Measurements from ENCODE around the gene HTR6. TPM values are rescaled to one million over a fixed set of nuclear protein-coding genes. Genes with fewer than 3 reads are reported as not detected.
"Not testable (repeated sequence)": the region's sequence is repeated elsewhere in the genome, so short reads cannot be mapped to it uniquely, and the experiment has no call there.

Gene HTR6
- total and polyA plus RNA-seq, 3 donors from 2014 or later = 0.21 to 0.68 (median 0.55) TPM

DNA sequence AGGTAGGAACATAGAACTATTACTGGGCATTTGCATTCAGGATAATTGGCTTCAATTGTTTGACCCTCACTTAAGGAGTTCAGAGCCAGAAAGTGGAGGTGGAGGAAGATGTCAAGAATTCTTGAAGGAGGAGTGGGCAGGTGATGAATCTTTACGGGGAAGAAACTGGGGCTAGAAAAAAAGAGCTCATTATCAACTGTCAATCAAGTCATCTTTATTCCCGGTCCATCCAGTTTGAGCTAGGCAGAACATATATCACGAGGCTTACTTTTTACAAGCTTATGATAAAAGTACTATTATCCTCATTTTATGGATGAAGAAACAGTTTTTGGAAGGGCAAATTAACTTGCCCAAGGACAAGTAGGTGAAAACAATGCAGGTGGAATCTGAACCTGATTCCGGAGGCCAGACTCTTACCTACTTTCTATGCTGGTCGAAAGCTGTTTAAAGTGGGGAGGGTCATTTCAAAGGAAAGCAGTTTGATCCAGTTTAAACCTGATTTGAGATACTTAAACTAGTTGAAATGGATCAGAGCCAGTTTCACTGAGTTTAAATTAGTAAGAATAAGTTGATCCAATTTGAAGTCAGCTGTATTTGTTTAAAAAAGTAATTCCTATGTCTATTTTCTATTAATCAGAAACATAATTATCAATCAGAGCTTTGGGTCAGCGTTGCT, 33.8 kb upstream of the HTR6 start:
- intact Hi-C loops (cut with DNase I; ENCODE audit: low total_unique reads) = no loop called here
- no peak overlapping the region for H3K27ac ChIP-seq
- no peaks in the 10 kb centered on the region for H3K9me3 ChIP-seq
- no peaks in the 10 kb centered on the region for H3K36me3 ChIP-seq (ENCODE audit: low read depth, missing control alignments)
- TF ChIP-seq, protein P1, sequence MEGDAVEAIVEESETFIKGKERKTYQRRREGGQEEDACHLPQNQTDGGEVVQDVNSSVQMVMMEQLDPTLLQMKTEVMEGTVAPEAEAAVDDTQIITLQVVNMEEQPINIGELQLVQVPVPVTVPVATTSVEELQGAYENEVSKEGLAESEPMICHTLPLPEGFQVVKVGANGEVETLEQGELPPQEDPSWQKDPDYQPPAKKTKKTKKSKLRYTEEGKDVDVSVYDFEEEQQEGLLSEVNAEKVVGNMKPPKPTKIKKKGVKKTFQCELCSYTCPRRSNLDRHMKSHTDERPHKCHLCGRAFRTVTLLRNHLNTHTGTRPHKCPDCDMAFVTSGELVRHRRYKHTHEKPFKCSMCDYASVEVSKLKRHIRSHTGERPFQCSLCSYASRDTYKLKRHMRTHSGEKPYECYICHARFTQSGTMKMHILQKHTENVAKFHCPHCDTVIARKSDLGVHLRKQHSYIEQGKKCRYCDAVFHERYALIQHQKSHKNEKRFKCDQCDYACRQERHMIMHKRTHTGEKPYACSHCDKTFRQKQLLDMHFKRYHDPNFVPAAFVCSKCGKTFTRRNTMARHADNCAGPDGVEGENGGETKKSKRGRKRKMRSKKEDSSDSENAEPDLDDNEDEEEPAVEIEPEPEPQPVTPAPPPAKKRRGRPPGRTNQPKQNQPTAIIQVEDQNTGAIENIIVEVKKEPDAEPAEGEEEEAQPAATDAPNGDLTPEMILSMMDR (IDR thresholded peaks at IDR 0.05) = no peak
- no peak for TF ChIP-seq POLR2A (IDR thresholded peaks at IDR 0.05)
- no peak overlapping the region for H3K4me3 ChIP-seq
- H3K4me1 ChIP-seq = no peaks in the 10 kb centered on the region
- WGBS, 2 donors = 84 to 85% methylated on average over 6 of the region's 6 CpGs
- H3K27me3 ChIP-seq = no peaks in the 10 kb centered on the region
- no peak for DNase-seq

DNA sequence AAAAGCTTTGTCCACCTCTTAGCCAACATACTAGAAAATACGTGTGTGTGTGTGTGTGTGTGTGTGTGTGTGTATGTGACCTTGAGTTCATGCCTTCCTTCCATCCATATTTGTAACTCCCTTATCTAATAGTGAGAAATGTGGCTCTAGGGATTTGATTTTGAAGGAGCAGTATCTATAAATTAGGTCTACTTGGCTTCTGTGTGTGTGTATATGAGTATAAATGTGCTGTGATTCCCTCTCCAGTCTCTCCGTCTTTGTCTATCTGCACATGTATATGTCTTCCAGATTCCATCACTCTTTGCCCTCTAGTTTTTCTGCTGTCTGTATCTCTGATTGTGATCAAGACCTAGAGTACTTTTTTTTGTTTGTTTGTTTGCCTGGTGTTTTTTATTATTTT, 32.5 kb upstream of the HTR6 start:
- no peak overlapping the region for H3K4me3 ChIP-seq
- TF ChIP-seq POLR2A (IDR thresholded peaks at IDR 0.05) = no peak
- TF ChIP-seq, protein P1 (IDR thresholded peaks at IDR 0.05) = no peak
- no peaks in the 10 kb centered on the region for H3K27me3 ChIP-seq
- H3K36me3 ChIP-seq (ENCODE audit: low read depth, missing control alignments) = no peaks in the 10 kb centered on the region
- no peaks in the 10 kb centered on the region for H3K4me1 ChIP-seq
- no peak overlapping the region for H3K27ac ChIP-seq
- intact Hi-C loops (cut with DNase I; ENCODE audit: low total_unique reads) = no loop called here
- 68 to 92% methylated on average over 2 of the region's 2 CpGs for WGBS, 2 donors
- DNase-seq = no peak
- no peaks in the 10 kb centered on the region for H3K9me3 ChIP-seq

DNA sequence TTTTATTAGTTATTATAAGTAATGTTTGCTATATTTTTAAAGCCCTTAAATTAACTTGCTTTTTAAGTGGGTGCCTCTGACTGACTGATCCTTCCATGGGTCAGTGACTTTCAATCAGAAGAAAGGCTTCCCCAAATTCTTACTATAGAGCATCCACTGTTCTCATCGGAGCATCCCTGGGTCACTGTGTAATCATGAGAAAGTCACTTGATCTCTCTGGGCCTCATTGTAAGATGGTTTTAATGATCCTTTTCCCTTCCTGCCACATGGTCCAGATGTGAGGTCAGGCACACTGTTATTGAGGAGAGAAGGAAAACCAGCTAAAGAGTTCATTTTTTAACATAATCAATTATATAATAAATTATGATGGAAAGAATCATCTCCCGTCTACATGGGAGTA, 31.6 kb upstream of the HTR6 start:
- Histone ChIP-seq H3K9me3 (no peaks in the 10 kb centered on the region), H3K36me3 (ENCODE audit: low read depth, missing control alignments) (no peaks in the 10 kb centered on the region), H3K4me1 (no peaks in the 10 kb centered on the region), H3K27me3 (no peaks in the 10 kb centered on the region), H3K4me3 (no peak overlapping the region), H3K27ac (no peak overlapping the region)
- WGBS, 2 donors = 91 to 92% methylated on average over 2 of the region's 2 CpGs
- intact Hi-C loops (cut with DNase I; ENCODE audit: low total_unique reads) = no loop called here
- TF ChIP-seq, protein P1 (IDR thresholded peaks at IDR 0.05) = no peak
- TF ChIP-seq POLR2A (IDR thresholded peaks at IDR 0.05) = no peak
- DNase-seq = no peak

DNA sequence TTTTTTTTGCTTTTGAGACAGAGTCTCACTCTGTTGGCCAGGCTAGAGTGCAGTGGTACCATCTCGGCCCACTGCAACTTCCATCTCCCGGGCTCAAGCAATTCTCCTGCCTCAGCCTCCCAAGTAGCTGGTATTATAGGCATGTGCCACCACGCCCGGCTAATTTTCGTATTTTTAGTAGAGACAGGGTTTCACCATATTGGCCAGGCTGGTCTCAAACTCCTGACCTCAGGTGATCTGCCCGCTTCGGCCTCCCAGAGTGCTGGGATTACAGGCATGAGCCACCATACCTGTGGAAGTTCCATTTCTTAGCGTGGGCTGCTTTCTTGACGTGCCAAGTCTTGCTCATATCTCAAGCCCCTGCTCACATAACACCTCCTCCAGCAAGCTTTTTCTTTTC, 29.6 kb upstream of the HTR6 start:
- H3K36me3 ChIP-seq (ENCODE audit: low read depth, missing control alignments); H3K4me3 ChIP-seq; H3K9me3 ChIP-seq; intact Hi-C loops (cut with DNase I; ENCODE audit: low total_unique reads); DNase-seq; H3K27me3 ChIP-seq; H3K27ac ChIP-seq; H3K4me1 ChIP-seq: not testable (repeated sequence)
- 93 to 96% methylated on average over 9 of the region's 9 CpGs for WGBS, 2 donors

DNA sequence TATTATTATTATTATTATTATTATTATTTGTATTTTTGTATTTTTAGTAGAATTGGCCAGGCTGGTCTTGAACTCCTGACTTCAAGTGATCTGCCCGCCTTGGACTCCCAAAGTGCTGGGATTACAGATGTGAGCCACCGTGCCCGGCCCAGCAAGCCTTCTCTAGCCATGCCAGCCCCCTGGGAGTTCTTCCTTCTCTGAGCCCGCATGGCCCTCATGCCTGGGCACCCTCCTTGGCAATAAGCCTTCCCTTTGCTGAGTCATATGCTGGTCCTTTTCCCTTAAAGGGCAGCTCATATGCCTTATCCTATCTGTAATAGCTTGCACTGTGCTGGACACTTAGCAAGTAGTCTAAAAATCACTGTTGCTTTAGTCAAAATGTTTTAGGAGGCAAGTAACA, 29.0 kb upstream of the HTR6 start:
- WGBS, 2 donors = 85 to 98% methylated on average over 4 of the region's 4 CpGs
- H3K36me3 ChIP-seq (ENCODE audit: low read depth, missing control alignments) = no peaks in the 10 kb centered on the region

More for the DNA sequence above, 29.0 kb upstream of the HTR6 start:
- Histone ChIP-seq H3K4me1 (no peaks in the 10 kb centered on the region), H3K9me3 (no peaks in the 10 kb centered on the region), H3K27me3 (no peaks in the 10 kb centered on the region), H3K27ac (no peak overlapping the region), H3K4me3 (no peak overlapping the region)
- DNase-seq = no peak
- no peak for TF ChIP-seq POLR2A (IDR thresholded peaks at IDR 0.05)
- TF ChIP-seq, protein P1 (IDR thresholded peaks at IDR 0.05) = no peak
- intact Hi-C loops (cut with DNase I; ENCODE audit: low total_unique reads) = no loop called here
